ENCODE measurements around the gene NR2F1.

- TF ChIP-seq POLR2A (IDR thresholded peaks at IDR 0.05; ENCODE audit: low read depth, low read length) (no peak), TAF1 (IDR thresholded peaks at IDR 0.05; ENCODE audit: borderline replicate concordance, low read depth, low read length) (no peak), POLR2AphosphoS5 (IDR thresholded peaks at IDR 0.05; ENCODE audit: low read depth, low read length) (no peak)
These were observed 381 bp downstream of the NR2F1 start for GRCh38 chr5:93583439-93583767.

Data from GM12892 (cell line).